ENCODE data around the gene MCM7. TPM values are rescaled to one million over a fixed set of nuclear protein-coding genes. Genes with fewer than 3 reads are reported as not detected.

Gene MCM7
- total and polyA plus RNA-seq, 2 of the 13 experiments (the other 11 are each of a cell fraction or from before 2014, with no cell fraction given) = 84.5 to 214 TPM

DNA sequence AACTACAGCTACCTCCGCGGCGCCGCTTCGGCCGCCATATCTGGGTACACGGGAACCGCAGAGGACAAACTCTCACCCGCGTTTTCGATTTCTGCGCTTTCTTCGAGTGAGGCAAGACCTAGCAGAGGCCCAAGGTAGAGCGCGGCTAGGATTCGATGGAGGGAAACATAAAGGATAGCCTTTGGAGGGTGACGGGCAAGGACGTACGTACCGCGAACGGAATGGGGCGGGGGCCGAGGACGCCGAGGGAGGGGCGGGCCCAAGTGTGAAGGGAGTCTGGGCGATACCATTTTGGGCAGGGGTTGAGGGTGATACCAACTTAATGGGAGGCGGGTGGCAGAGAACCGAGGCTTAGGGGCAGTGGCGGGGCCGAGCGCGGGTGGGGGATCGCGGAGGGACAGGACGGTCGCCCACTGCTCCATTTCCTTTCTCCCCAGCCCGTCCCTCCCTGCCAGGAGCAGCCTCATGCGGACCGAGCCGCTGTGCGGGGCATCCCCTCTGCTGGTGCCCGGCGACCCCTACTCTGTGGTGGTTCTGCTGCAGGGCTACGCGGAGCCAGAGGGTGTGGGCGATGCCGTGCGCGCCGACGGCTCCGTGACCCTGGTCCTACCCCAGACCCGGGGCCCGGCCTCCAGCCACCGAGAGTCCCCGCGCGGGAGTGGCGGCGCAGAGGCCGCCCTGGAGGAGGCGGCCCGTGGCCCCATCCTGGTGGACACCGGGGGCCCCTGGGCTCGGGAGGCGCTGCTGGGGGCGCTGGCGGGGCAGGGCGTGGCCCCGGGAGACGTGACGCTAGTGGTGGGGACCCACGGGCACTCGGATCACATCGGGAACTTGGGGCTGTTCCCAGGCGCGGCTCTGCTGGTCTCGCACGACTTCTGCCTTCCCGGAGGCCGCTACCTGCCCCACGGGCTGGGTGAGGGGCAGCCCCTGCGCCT is 26.0 kb upstream of the MCM7 start, which contains the start of gene MBLAC1 (continued):
- TF ChIP-seq, protein P1, sequence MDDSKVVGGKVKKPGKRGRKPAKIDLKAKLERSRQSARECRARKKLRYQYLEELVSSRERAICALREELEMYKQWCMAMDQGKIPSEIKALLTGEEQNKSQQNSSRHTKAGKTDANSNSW (CRISPR knock-in tag; IDR thresholded peaks at IDR 0.05; ENCODE audit: borderline replicate concordance) = 0 out of 2 replicates have a peak, but pooled peaks have one; percentile 56
- TF ChIP-seq NFRKB (IDR thresholded peaks at IDR 0.05) (0 out of 2 replicates have a peak, but pooled peaks have one; percentile 0), SRSF4 (IDR thresholded peaks at IDR 0.05; ENCODE audit: low read depth, low read length, poor library complexity, severe bottlenecking) (no peak), TEAD2 (CRISPR knock-in tag; IDR thresholded peaks at IDR 0.05) (0 out of 2 replicates have a peak, but pooled peaks have one; percentile 9), ZNF101 (CRISPR knock-in tag; IDR thresholded peaks at IDR 0.05; ENCODE audit: borderline replicate concordance, low read depth) (peak; percentile 43; the same call in 1 of the 2 replicates), RAD51 (IDR thresholded peaks at IDR 0.05; ENCODE audit: borderline replicate concordance) (no peak), ZNF562 (CRISPR knock-in tag; IDR thresholded peaks at IDR 0.05; ENCODE audit: borderline replicate concordance) (no peak), SOX13 (IDR thresholded peaks at IDR 0.05) (no peak), SOX13 (CRISPR knock-in tag; conservative IDR thresholded peaks at IDR 0.05 in 1 of 2, IDR thresholded peaks at IDR 0.05 in 1 of 2) (0 out of 4 replicates have a peak, but pooled peaks of 1 of the 2 experiments have one; percentile 3), TAF1 (CRISPR knock-in tag; IDR thresholded peaks at IDR 0.05) (peak; percentile 75; the same call in 1 of the 2 replicates), ZNF781 (CRISPR knock-in tag; IDR thresholded peaks at IDR 0.05; ENCODE audit: borderline replicate concordance, not compliant biosample characterization) (no peak), SMAD1 (CRISPR knock-in tag; IDR thresholded peaks at IDR 0.05; ENCODE audit: borderline replicate concordance, low read depth) (peak; percentile 29; the same call in 1 of the 2 replicates), SMAD3 (CRISPR knock-in tag; IDR thresholded peaks at IDR 0.05) (no peak), POGZ (CRISPR knock-in tag; IDR thresholded peaks at IDR 0.05) (no peak), ZBTB1 (CRISPR knock-in tag; IDR thresholded peaks at IDR 0.05; ENCODE audit: borderline replicate concordance) (no peak), ZNF776 (CRISPR knock-in tag; IDR thresholded peaks at IDR 0.05) (peak; percentile 58; the same call in 1 of the 2 replicates), GATAD2A (CRISPR knock-in tag; IDR thresholded peaks at IDR 0.05) (no peak; the same call in 1 of the 2 replicates), HDAC2 (CRISPR knock-in tag; IDR thresholded peaks at IDR 0.05) (peak; percentile 6; the same call in 1 of the 2 replicates), ZNF563 (CRISPR knock-in tag; IDR thresholded peaks at IDR 0.05) (peak; percentile 66; the same call in 1 of the 2 replicates), ZNF382 (CRISPR knock-in tag; IDR thresholded peaks at IDR 0.05; ENCODE audit: borderline replicate concordance) (no peak)
- TF ChIP-seq, protein P2, sequence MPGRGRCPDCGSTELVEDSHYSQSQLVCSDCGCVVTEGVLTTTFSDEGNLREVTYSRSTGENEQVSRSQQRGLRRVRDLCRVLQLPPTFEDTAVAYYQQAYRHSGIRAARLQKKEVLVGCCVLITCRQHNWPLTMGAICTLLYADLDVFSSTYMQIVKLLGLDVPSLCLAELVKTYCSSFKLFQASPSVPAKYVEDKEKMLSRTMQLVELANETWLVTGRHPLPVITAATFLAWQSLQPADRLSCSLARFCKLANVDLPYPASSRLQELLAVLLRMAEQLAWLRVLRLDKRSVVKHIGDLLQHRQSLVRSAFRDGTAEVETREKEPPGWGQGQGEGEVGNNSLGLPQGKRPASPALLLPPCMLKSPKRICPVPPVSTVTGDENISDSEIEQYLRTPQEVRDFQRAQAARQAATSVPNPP (CRISPR knock-in tag; IDR thresholded peaks at IDR 0.05) = no peak
- TF ChIP-seq, protein P3, sequence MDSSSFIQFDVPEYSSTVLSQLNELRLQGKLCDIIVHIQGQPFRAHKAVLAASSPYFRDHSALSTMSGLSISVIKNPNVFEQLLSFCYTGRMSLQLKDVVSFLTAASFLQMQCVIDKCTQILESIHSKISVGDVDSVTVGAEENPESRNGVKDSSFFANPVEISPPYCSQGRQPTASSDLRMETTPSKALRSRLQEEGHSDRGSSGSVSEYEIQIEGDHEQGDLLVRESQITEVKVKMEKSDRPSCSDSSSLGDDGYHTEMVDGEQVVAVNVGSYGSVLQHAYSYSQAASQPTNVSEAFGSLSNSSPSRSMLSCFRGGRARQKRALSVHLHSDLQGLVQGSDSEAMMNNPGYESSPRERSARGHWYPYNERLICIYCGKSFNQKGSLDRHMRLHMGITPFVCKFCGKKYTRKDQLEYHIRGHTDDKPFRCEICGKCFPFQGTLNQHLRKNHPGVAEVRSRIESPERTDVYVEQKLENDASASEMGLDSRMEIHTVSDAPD (CRISPR knock-in tag; IDR thresholded peaks at IDR 0.05) = no peak
- TF ChIP-seq, protein P4, sequence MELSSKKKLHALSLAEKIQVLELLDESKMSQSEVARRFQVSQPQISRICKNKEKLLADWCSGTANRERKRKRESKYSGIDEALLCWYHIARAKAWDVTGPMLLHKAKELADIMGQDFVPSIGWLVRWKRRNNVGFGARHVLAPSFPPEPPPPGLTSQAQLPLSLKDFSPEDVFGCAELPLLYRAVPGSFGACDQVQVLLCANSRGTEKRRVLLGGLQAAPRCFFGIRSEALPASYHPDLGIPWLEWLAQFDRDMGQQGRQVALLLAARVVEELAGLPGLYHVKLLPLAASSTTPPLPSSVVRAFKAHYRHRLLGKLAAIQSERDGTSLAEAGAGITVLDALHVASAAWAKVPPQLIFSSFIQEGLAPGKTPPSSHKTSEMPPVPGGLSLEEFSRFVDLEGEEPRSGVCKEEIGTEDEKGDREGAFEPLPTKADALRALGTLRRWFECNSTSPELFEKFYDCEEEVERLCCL (CRISPR knock-in tag; IDR thresholded peaks at IDR 0.05; ENCODE audit: borderline replicate concordance) = 0 out of 2 replicates have a peak, but pooled peaks have one; percentile 72
- TF ChIP-seq, protein P5, sequence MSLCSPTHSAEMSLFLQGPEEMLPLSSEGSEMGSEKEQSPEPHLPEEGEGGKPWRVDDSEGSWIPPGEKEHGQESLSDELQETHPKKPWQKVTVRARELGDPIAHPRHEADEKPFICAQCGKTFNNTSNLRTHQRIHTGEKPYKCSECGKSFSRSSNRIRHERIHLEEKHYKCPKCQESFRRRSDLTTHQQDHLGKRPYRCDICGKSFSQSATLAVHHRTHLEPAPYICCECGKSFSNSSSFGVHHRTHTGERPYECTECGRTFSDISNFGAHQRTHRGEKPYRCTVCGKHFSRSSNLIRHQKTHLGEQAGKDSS (CRISPR knock-in tag; IDR thresholded peaks at IDR 0.05; ENCODE audit: borderline replicate concordance, low read depth) = no peak

All from HepG2 (cell line).